Prostate gland (tissue), 2 donors: ENCODE data around the gene OR52A1. TPM values are rescaled to one million over a fixed set of nuclear protein-coding genes. Genes with fewer than 3 reads are reported as not detected.
"Not testable (repeated sequence)": the region's sequence is repeated elsewhere in the genome, so short reads cannot be mapped to it uniquely, and the experiment has no call there.

Experiments used
- DNase-seq: peaks from one replicate; pipeline ENCODE4 v3.0.0-alpha.2; 2019; ENCODE audit warnings: low spot score
- H3K27ac ChIP-seq, 2 donors: fragments of 200-600 bp; sonication (generic); 2 replicates each; pipeline ENCODE4 v1.5.1; 2017 to 2019
- H3K27me3 ChIP-seq: fragments of 200-600 bp; sonication (generic); replicated peaks from 2 replicates; pipeline ENCODE4 v1.5.1; 2019; ENCODE audit not compliant: insufficient read depth
- H3K36me3 ChIP-seq, 2 donors: fragments of 200-600 bp; sonication (generic); 1 replicate in 1 of 2; 2 replicates in 1 of 2; pipeline versions ENCODE4 v1.5.1 to v1.8.1; 2017 to 2019
- H3K4me1 ChIP-seq: fragments of 200-600 bp; sonication (generic); replicated peaks from 2 replicates; pipeline ENCODE4 v1.5.1; 2019
- H3K4me3 ChIP-seq, 2 donors: fragments of 200-600 bp; sonication (generic); 2 replicates each; pipeline ENCODE4 v1.5.1; 2017 to 2019
- H3K9me3 ChIP-seq: fragments of 200-600 bp; sonication (generic); 2 replicates; pipeline ENCODE4 v1.5.1; 2017
- CTCF ChIP-seq, 4 experiments: fragments of 200-600 bp in 2 of 4; fragments of 450-650 bp in 2 of 4; sonication (generic) in 2 of 4; IDR thresholded peaks; 1 replicate in 3 of 4; 2 replicates in 1 of 4; pipeline ENCODE4 v1.5.1; 2016 to 2019; ENCODE audit warnings: antibody characterized with exemption in 4 of 4, mild to moderate bottlenecking in 2 of 4, moderate library complexity in 2 of 4
- POLR2A ChIP-seq: fragments of 450-650 bp; IDR thresholded peaks from one replicate; pipeline ENCODE4 v1.6.1; 2016; ENCODE audit warnings: antibody characterized with exemption, mild to moderate bottlenecking
- POLR2AphosphoS5 ChIP-seq: sonication (generic); formaldehyde crosslinking; IDR thresholded peaks from one replicate; pipeline ENCODE4 v1.6.1; 2017; ENCODE audit warnings: antibody characterized with exemption
- WGBS: methylation state at CpG from one replicate; pipeline ENCODE4 v1.1.5; 2018; 5-methylcytosine and 5-hydroxymethylcytosine counted together
- intact Hi-C: fragments of 100-400 bp; cut with DNase I; formaldehyde crosslinking; loops from one replicate; pipeline ENCODE4 v1.14.2; 2022
- total RNA-seq, 2 donors: library from RNA; depleted of rRNA; stranded (reverse); fragments of >200 nt; gene quantifications; one replicate each; pipeline ENCODE4 v1.1.0, GENCODE V29; 2016

OR52A1 gene
- total RNA-seq, 2 donors from 2014 or later: 0.17 TPM; not detected in 1

DNA sequence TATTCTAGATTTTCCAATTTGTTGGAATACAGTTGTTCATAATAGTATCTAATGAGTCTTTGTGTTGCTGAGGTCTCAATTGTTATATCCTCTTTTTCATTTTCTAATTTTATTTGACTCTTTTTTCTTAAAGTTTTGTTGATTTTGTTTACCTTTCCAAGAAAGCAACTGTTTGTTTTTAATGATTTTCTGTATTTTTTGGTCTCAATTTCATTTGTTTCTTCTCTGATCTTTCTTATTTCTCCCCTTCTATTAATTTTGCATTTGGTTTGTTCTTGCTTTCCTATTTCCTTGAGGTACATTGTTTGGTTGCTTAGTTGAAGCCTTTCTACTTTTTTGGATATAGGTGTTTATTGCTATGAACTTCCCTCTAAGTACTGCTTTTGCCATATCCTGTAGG, 5.2 kb upstream of the OR52A1 start:
- H3K27me3 ChIP-seq: no peaks in the 10 kb centered on the region
- H3K9me3 ChIP-seq: no peaks in the 10 kb centered on the region
- no peaks in the 10 kb centered on the region for H3K4me1 ChIP-seq
- no peaks in the 10 kb centered on the region for H3K36me3 ChIP-seq
- TF ChIP-seq POLR2A (no peak), CTCF (IDR thresholded peaks at IDR 0.05) (no peak), POLR2AphosphoS5 (no peak)
- no peak for DNase-seq
- H3K27ac ChIP-seq: no peak overlapping the region
- intact Hi-C loops: no loop called here
- no peak overlapping the region for H3K4me3 ChIP-seq

GRCh38 chr11:5153574-5154431, 754 bp downstream of the OR52A1 start:
- no peaks in the 10 kb centered on the region for H3K9me3 ChIP-seq
- DNase-seq: no peak
- no peaks in the 10 kb centered on the region for H3K4me1 ChIP-seq
- H3K4me3 ChIP-seq: no peak overlapping the region
- no peak for TF ChIP-seq CTCF (IDR thresholded peaks at IDR 0.05)
- no peak for TF ChIP-seq POLR2A
- no peak for TF ChIP-seq POLR2AphosphoS5
- no peak overlapping the region for H3K27ac ChIP-seq
- intact Hi-C loops: no loop called here
- no peaks in the 10 kb centered on the region for H3K36me3 ChIP-seq
- WGBS: 54% methylated on average over 3 of the region's 3 CpGs
- no peaks in the 10 kb centered on the region for H3K27me3 ChIP-seq

DNA sequence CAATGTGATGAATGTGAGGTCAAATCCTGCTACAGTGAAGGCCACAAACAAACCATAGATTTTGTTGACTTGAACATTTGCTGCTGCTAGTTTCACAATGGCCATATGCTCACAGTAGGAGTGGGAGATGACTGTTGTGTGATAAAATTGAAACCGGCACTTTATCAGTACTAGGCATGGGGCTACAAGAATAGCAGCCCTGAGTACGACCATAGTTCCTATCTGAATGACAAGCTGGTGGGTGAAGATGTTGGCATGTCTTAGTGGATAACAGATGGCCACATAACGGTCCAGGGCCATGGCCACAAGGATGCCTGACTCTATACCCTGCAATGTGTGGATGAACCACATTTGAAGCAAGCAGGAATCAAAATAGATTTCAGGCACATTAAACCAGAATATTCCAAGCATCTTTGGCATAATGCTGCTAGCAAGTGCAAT, 2.8 kb downstream of the OR52A1 start:
- no peak for TF ChIP-seq POLR2AphosphoS5
- no peak for TF ChIP-seq CTCF (IDR thresholded peaks at IDR 0.05)
- no peak for TF ChIP-seq POLR2A
- 74% methylated on average over 3 of the region's 3 CpGs for WGBS
- intact Hi-C loops: no loop called here
- DNase-seq: no peak
- Histone ChIP-seq H3K4me1 (no peaks in the 10 kb centered on the region), H3K27me3 (no peaks in the 10 kb centered on the region), H3K36me3 (no peaks in the 10 kb centered on the region), H3K9me3 (no peaks in the 10 kb centered on the region), H3K27ac (no peak overlapping the region), H3K4me3 (no peak overlapping the region)

DNA sequence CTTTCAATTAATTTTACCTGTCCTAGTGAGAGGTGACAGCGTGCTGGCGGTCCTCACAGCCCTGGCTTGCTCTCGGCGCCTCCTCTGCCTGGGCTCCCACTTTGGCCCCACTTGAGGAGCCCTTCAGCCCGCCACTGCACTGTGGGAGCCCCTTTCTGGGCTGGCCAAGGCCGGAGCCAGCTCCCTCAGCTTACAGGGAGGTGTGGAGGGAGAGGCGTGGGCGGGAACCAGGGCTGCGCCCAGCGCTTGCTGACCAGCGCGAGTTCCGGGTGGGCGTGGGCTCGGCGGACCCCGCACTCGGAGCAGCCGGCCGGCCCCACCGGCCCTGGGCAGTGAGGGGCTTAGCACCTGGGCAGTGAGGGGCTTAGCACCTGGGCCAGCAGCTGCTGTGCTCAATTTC, 10.4 kb downstream of the OR52A1 start:
- H3K9me3 ChIP-seq, H3K27me3 ChIP-seq, H3K27ac ChIP-seq, H3K36me3 ChIP-seq, H3K4me3 ChIP-seq, H3K4me1 ChIP-seq, DNase-seq, intact Hi-C loops: not testable (repeated sequence)
- WGBS: 97% methylated on average over 21 of the region's 21 CpGs

DNA sequence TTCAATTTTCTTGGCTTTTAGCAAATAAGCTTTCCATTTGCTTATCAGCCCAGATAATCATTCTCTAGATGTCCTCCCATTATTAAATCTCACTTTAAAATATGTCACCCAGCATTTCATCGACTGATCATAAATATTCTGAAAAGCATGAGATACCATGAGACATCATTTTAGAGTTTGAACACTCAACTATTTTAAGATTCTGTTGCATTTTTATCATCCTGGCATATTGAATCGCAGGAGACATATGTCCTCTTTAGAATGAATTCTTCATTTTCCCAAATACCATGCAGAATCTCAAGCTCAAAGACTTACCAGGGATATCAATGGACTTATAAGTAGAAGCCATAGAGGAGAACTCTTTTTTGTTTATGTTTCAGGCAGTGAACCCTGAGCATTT, 16.6 kb downstream of the OR52A1 start, which contains the start of gene OR52A5:
OR52A5 (minus strand) TSS at position 361 of the 400 bp plus-strand sequence. CDS start 5,714 bp downstream, outside the sequence.
- intact Hi-C loops: no loop called here
- no peaks in the 10 kb centered on the region for H3K27me3 ChIP-seq
- no peaks in the 10 kb centered on the region for H3K36me3 ChIP-seq
- no peak within 1 kb of the TSS for H3K4me3 ChIP-seq
- DNase-seq: no peak
- H3K27ac ChIP-seq: no peak within 1 kb of the TSS
- TF ChIP-seq CTCF (IDR thresholded peaks at IDR 0.05): no peak
- no peak for TF ChIP-seq POLR2A
- TF ChIP-seq POLR2AphosphoS5: no peak
- no peaks in the 10 kb centered on the region for H3K4me1 ChIP-seq
- WGBS: 89% methylated on average over 2 of the region's 2 CpGs
- H3K9me3 ChIP-seq: no peaks in the 10 kb centered on the region
